Inflammatory macrophage treated with lipopolysaccharide for 4 hours (primary cell): Measurements from ENCODE around the gene PTPRE.

Source experiments
- DNase-seq: peaks from one replicate; pipeline ENCODE4 v3.0.0-alpha.2; 2020

The PTPRE gene

DNA sequence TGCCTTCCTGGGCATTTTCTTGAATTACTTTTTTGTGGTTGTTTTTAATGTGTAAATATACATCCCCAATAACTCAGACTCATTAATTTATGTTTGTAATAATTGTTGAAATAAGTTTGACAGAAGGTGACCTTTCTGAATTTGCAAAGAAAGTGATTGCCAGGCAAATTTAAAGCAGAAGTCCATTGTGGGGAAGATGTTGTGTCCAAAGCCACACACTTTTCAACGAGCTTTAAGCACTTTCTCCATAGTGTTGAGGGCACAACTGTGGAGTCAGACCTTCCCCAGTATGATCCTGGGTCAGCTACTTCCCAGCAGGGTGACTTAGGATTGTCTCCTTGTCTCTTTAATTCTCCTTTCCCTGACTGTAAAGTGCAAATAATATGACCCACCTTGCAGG is 52.5 kb downstream of the PTPRE start:
- no peak for DNase-seq

DNA sequence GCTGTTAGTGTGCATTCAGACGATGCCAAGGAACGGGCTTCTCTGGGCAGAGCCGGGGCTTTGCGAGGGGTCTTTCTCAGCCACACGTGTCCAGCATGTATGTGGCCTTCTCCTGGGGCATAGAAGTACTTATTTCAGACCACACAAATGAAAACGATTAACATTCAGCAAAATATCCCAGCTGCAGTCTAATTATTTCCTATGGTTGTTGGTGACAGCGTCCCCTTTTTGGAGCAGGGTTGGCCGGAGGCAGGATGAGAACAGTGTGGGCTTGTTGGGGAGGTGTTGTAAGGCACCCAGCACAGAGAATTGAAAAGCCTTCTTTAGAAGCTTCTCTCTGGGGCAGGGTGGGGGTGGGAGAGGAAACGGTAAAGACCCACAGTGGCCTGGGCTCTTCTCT is 54.2 kb downstream of the PTPRE start:
- DNase-seq = no peak

DNA sequence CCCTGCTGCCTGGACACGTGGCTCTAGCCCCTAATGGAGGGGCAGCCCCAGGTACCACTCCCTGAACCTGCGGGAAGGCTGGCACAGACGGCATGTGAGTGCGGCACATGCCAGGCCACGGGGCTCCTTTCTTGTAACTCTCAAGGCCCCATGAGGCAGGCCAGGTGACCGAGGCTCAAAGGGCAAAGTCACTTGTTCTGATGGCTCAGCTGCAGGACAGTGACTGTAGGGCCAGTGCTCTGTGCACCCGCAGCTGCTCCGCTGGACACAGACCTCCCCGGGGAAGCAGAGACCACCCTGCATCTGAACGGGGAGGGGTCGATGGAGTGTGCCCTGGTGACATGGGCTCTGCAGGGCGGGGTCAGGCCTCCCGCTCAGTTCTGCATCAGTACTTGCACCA is 55.3 kb downstream of the PTPRE start:
- no peak for DNase-seq

DNA sequence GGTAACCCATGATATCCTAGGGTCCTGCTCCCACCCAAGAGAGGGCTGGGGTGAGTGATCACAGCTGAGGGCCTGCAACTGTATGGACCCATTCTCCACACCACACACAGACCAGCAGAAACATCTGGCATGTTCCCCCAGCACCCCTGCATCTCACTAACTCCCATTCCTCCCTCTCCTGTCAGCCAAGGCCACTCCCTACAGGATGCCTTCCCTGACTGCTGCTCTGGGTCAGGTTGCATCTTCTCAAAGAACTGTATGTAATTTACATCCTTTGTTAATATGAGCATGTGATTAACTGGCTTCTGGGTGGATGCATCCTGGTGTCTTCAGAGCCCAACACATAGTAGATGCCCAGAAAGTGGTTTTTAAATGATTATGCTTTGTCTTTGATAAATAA is 56.2 kb downstream of the PTPRE start:
- no peak for DNase-seq

DNA sequence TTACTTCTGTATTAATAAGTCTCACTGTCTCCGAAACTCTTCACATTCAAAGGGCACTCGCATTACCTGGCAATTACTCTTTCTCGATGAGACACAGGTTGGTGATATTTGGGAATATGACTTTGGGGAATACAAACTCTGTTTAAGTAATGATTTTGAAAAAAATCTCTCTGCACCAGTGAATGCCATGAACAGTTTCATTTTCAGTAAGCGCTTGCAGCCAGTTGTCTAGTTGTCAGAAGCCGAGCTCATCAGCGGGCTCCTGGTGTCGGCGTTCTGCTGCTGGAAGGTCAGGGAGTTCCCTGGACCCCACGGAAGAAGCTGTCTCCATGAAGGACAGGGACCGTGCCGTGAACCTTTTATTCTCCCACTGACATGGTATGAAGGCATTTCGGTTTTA is 57.7 kb downstream of the PTPRE start:
- DNase-seq = no peak

DNA sequence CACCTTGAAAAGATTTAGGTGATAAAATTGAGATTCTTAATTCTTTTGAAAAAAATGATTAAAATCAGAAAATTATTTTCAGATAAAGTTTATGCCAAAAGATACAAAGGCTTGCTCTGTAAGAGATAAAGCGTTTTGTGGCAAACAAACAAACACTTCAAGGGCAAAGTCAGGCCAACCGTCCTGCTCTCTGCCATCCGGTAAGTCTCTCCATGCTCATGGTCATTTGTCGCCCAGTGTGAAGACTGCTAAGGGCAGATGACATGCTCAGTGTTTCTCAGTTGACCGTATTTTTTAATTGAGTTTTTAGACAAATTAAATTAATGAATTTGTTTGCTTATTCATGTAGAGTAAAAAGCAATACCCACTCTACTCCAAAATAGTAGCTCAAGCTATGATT is 60.0 kb downstream of the PTPRE start:
- no peak for DNase-seq

DNA sequence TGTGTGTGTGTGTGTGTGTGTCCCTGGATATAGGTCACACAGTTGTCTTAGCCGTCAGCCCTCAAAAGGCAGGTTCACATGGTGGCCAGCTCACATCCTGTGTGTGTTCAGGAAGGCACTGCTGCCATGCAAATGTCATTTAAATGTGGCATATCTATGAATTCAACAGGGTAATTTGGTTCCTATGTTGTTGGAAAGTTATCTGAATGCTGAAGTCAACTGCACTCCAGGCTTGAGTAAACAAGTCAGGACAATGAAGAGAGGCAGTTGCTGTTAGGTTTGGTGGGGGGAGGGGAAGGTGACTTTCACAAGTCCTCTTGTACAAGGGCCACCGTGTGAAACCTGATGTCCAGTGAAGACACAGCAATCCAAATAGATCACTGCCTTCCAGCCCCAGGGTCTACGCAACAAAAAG is 61.1 kb downstream of the PTPRE start:
- no peak for DNase-seq

DNA sequence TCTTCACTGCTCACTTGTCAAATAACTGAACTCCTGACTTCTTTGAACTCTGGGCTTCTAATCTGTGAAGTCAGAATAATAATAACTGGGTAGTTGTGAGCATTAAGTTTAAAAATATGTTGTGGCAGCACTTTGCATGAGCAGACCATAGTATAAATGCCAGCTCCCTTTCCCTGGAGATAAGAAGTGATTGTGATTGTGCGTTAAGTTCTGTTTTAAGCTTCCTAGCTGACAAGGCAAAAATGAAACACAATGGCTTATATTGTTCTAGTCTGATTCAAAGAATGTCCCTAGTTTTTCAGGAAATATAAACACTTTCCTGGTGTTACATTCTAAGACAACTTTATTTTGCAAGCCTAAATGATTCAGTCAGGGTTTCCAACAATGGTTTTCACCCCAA is 61.8 kb downstream of the PTPRE start:
- no peak for DNase-seq

DNA sequence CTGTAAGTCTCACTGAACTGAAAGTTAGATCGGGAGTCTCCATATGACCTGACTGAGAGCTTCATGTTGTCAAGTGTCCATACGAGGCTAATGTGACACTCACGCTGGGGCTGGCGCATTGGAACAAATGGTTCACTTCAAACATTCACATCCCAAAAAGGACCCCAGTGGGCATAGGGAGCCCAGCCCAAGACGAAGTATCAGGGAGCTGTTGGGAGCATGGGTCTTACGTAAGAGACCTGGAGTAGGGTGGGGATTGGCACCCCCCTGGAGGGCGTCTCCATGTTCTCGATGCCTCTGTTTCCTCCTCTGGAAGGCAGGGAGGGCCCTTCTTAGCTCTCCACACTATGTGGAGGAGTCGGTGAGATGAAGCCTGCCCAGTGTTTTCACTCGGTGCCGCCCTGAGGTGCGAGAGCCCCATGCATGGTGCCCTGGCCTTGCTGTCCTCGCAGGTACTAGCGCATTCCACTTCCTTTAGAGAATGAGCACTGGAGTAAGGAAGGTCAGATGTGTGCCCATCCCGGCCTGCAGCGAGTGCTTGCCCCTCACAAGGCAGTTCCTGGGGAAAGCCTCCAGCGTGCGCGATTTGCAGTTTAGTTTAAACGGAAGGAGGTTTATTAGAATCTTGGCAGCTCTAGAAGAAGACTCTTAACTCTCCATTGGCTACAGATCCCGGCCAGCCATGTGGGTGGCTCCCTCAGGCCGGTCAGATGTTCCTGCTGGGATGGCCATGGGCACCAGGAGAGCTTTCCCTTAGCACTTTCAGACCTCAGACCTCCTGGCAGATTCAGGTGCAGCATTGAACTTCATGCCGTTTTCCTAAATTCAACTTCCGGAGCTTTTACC is 64.4 kb downstream of the PTPRE start:
- DNase-seq = no peak

DNA sequence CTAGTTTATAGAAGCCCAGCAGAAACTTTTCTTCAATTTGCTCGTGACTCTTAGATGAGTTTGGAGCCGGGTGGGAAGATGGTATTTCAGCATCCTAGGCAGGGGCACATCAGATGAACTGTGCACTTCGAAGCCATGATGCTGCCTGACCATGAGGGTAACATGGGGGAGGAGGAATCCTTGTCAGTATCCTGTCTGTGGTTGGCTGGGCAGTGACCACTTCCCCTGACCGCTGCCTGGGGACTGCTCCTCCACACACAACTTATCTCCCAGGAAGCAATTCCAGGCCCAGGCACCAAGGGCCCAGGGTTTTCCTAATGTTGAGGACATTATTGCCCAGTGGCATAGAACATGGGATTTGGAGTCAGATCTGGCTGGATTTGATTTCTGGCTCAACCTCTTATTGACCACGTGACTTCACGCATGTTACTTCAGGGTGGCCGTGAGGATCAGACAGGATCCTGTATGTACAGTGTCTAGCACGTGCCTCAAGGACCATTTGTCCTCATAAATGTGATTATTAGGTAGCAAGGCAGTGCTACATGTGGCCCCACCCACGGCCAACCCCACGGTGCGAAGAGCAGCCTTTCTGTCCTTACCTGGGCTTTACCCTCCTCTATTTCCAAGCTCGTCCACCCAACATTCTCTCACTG is 65.2 kb downstream of the PTPRE start:
- peak; percentile 21 for DNase-seq

DNA sequence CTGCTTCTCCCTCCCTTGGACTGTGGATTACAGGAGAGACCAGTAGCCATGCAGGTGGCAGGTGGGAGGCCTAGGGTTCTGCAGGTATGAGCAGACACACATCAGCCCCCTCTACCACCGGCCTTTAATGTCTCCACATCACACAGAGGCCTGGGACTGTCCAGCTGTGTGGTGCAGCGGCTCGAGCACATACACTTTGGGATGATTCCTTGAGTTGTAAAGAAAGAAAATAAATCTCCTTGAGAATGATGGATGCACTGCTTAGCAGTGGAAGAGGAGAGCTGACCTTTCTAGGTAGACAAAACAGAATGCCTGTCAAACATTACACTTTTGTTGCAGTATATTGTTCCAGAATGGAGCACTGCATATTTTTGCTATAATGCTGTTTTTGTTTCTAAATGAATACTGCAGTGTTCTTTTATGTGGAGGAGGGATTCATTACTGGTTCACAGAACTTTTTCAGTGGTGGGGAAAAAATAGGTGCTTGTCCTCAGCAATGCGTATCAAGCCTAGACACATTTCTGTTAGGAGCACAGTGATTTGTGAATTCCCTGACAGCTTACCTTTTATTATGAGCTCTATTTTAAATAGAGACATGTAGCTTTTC is 66.0 kb downstream of the PTPRE start:
- no peak for DNase-seq

DNA sequence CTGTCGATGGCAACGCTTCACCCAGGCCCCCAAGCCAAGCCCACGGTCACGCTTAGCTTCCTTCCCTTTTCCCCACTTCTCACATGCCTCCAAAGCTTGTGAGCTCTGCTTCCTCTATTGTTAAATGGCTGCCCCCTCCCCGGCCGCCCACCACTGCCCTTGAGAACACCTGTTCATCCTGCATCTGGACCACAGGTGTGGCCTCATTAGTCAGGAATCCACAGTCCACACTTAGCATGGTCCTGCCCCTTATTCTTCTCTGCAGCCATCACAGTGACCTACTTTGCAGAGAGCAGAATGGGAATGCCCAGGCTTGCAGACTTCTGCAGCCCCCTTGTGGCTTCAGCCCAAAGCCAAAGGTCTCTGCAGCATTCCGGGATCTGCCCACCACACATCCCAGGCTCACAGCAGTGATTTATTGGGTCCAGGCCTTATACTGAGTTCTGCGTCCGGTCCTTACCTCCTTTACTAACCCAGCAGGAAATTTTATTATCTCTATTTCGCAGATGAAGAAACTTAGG is 66.9 kb downstream of the PTPRE start:
- DNase-seq = peak; percentile 32

DNA sequence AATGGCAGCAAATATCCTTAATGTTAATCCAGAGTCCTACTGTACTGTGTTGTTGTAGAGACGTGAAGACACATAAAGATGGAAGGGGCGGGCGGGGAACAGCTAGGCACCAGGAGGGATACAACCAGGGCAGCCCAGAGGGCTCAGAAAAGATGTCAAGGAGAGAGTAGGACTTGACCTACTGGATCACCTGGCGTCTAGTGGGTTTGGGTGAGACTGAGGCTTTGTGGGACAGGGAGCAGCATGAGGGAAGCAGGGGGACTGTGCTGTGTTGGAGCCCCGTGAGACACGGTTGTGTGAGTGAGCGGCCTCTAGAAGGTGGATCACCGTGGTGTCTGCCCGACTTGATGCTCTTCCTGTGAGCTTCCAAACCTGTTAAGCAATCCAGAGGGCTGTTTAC is 68.0 kb downstream of the PTPRE start:
- no peak for DNase-seq

DNA sequence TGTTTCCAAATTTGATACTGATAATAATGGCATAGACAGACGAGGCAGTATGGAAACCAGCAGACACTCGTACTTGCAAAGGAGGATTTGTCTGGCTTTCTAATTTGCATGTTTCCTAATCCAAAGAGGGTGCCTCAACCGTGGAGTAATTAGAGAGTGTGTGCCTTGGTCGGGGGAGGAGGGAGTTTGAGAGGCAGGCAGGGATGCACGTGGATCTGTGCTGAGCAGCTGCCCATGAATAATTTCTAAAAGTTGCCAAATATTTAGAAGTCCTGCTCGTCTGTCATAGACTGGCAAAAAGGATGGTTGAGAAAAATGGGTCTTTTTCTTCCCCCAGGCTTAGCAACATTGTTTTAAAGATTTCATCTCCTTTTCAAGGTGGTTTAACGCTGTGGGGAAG is 69.4 kb downstream of the PTPRE start:
- DNase-seq = peak; percentile 78

DNA sequence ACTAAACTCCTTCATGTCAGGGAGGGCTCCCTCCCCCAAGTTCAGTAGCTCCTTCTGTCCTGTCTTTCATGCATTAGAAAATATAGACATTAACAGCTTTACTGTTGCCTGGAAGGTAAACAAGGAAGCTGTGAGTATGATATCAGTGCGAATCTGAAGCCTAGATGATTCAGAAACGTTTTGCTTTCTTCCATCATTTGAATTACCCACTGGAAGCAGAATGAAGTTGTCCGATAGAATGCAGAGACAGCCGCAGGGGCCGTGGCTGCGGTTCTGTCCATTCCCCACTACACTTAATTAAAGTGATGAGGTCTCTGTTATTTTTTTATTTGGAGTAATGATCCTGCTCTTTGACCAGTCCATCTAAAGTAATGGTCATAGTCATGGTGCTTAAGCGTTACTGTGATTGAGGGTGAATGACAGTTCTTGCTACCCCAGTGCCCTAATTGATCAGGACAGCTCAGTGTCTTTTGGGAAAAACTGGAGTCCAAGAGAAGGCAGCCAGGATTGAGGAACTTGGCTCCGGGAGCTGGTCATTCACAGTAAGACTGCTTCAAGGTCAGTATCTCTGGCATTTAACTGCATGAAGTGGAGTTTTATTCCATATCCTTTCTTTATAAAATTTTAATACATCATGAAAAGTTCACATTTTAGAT is 69.9 kb downstream of the PTPRE start:
- peak; percentile 49 for DNase-seq

DNA sequence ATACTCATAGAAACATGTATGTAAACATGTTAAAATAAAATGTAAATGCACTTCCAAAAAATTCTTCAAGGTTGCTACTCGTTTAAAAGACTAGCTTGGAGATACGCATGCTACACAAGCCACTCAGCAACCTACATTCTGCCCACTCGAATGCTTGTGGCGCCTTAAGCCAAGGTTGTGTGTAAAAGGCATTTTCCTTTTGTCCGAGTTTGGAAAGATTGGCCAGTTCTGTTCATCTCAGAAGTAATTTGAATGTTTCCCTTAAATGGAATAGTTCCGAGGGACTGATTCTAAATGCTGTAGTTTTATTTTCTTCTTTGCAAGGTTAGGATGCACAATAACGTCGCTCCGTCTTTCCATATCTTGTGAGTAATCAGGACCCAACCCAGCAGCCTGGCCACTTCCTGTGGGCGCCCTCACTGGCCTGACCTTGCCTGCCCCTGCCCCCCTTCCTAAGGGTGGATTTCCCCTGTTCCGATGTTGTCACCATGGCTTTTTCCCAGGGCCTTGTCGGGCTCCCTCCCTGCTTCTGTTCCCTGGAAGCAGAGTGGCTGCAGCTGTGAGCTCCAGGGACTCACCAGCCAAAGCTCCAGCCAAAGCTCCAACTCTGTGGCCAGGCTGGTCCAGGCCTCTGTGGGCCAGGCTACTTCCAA is 70.6 kb downstream of the PTPRE start:
- peak; percentile 92 for DNase-seq

DNA sequence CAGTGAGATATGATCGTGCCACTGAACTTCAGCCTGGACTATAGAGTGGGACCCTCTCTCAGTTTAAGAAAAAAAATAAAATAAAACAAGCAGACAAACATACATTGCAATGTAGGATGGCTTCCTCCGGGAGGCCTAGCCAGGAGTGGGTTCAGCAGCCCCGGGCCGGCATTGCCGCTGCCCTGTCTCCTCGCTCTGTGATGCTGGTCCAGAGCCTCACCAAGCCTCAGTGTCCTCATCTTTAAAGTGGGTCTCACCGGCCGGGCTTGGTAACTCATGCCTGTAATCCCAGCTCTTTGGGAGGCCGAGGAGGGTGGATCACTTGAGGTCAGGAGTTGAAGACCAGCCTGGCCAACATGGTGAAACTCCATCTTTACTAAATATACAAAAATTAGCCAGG is 71.6 kb downstream of the PTPRE start:
- no peak for DNase-seq

DNA sequence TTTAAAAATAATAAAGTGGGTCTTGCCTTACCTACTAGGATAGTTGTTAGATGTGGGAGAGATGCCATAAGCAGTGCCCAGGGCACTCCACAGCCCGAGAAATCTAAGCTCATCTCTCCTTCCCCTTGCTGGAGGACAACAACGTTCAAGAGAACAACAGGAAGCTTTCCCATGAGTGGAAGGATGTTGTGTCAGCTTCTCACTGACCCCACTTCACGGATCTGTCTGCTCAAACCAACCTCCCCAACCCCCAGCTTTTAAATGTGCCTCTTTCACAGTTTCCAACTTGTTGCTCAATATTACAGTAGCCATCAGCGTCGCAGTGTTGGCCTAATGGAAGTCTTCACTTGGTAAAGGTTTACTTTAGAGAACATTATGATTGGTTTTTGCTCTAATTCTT is 72.1 kb downstream of the PTPRE start:
- peak; percentile 70 for DNase-seq

DNA sequence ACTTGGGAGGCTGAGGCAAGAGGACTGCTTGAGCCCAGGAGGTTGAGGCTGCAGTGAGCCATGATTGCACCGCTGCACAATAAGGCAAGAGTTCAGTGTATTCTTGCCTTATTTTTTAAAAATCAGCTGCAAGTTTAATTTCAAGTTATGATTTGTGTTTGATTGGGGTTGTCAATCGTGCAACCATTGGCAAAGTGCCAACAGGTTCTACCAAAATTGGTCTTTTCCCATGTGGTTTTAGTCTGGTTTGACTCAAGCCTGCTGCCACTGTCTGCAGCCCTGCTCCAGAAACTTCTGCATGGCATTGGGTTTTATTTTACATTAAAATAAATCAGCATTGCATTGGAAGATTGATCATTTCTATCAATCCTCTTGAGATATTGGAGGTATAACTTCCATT is 72.7 kb downstream of the PTPRE start:
- DNase-seq = no peak

DNA sequence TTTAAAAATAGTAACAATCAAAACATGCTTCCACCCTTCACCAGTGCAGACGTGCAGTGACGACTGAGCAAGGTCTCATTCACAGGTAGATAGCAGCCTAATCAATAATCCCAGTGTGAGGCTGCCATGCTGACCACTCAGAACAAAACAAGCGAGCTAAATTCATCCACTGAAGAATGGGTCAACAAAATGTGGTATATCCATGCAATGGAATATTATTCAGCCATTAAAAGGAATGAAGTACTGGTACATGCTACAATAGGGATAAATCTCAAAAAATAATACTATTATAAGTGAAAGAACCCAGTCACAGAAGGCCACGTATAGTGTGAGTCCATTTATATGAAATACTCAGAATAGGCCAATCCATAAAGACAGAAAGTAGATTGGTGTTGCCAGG is 74.0 kb downstream of the PTPRE start:
- no peak for DNase-seq

DNA sequence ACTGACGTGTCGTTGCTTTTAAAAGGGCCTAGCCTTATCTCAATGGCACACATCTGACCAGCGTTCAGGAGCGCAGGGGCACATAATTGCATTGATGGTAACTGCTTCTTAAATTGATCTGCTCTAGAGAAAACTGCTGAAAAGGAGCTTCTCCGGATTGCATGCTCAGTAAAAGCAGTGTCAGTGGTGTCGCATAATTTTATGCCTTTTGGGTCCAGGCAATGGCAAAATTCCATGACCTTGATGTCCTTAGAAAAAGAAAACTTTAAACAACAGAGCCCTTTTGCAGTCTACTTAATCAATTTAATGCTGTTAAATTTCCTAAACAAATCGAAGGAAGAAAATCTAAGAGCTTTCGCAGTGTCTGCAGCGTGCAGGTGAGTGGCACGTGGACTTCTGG is 75.7 kb downstream of the PTPRE start:
- DNase-seq = no peak

DNA sequence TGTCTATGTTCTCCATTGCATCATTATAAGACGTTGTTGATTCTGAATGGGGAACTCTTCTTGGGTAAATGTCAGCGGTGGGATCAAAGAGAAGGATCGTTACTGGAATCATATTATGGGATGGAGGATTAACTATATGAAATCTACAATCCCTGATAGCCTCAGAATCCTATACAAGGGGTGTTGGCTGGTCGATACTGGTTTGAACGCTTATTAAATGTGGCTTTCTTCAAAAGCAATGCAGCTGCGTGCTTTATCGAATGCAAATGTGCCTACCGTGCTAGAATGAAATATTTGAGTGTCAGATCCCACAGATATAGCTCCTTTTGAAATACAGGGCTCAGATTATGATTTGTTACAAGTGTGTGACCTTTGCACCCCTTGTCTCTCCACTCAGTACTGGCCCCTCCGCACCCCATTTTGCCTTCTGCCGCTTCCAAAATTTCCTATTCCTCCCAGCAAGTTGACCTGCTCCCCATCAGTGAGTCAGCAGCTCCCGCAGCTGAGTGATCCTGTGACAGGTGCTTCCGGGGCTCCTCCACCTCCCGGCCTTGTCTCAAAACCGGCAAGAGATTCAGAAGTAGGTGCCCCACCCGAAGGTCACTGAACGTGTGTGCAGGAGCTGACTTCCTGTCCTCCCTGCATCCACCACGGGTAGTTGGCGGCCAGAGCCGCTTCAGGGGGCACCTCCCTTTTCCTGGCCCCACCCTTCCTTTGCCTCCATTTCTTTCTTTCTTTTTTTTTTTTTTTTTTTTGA is 76.6 kb downstream of the PTPRE start:
- no peak for DNase-seq
